ENCODE data around the gene FGF3. TPM values are rescaled to one million over a fixed set of nuclear protein-coding genes. Genes with fewer than 3 reads are reported as not detected.

The FGF3 gene
- total RNA-seq, 1 donor from 2014 or later, result not detected

GRCh38 chr11:69864686-69865661 is 45.8 kb upstream of the FGF3 start:
- no peak for TF ChIP-seq EZH2phosphoT487 (IDR thresholded peaks at IDR 0.05)
- TF ChIP-seq EZH2 (IDR thresholded peaks at IDR 0.05), result no peak
- TF ChIP-seq, protein P1, sequence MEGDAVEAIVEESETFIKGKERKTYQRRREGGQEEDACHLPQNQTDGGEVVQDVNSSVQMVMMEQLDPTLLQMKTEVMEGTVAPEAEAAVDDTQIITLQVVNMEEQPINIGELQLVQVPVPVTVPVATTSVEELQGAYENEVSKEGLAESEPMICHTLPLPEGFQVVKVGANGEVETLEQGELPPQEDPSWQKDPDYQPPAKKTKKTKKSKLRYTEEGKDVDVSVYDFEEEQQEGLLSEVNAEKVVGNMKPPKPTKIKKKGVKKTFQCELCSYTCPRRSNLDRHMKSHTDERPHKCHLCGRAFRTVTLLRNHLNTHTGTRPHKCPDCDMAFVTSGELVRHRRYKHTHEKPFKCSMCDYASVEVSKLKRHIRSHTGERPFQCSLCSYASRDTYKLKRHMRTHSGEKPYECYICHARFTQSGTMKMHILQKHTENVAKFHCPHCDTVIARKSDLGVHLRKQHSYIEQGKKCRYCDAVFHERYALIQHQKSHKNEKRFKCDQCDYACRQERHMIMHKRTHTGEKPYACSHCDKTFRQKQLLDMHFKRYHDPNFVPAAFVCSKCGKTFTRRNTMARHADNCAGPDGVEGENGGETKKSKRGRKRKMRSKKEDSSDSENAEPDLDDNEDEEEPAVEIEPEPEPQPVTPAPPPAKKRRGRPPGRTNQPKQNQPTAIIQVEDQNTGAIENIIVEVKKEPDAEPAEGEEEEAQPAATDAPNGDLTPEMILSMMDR (IDR thresholded peaks at IDR 0.05), result no peak
- no peak overlapping the region for H3K9ac ChIP-seq
- H3K27me3 ChIP-seq, result no peaks in the 10 kb centered on the region
- H3K4me3 ChIP-seq, result no peak overlapping the region
- H3K36me3 Mint-ChIP-seq, result no peaks in the 10 kb centered on the region
- no peaks in the 10 kb centered on the region for H3K9me3 Mint-ChIP-seq
- no peak overlapping the region for H3K4me3 Mint-ChIP-seq
- no peaks in the 10 kb centered on the region for H3K79me2 ChIP-seq (ENCODE audit: low read depth)
- no peak overlapping the region for H2AFZ ChIP-seq (replicated peaks)
- no peaks in the 10 kb centered on the region for H3K36me3 ChIP-seq
- no peaks in the 10 kb centered on the region for H4K20me1 ChIP-seq (ENCODE audit: low read depth)
- no peak overlapping the region for H3K27ac ChIP-seq
- H3K27ac Mint-ChIP-seq, result peak overlapping the region; percentile 87
- H3F3A ChIP-seq (ENCODE audit: low read depth), result peaks cover 14% of the 10 kb centered on the region
- H3K4me1 Mint-ChIP-seq, result peaks cover 52% of the 10 kb centered on the region
- no peak for DNase-seq (ENCODE audit: low spot score)
- no peaks in the 10 kb centered on the region for H3K9me3 ChIP-seq (ENCODE audit: low read depth)
- H3K4me1 ChIP-seq, result peaks cover 26% of the 10 kb centered on the region
- H3K4me2 ChIP-seq, result no peak overlapping the region
- peaks cover 18% of the 10 kb centered on the region for H3K27me3 Mint-ChIP-seq (ENCODE audit: insufficient read depth, low read depth)

GRCh38 chr11:69863544-69864200 is 44.5 kb upstream of the FGF3 start:
- TF ChIP-seq EZH2 (IDR thresholded peaks at IDR 0.05) (no peak), EZH2phosphoT487 (IDR thresholded peaks at IDR 0.05) (no peak)
- TF ChIP-seq, protein P1 (IDR thresholded peaks at IDR 0.05), result no peak
- Histone ChIP-seq H3K9ac (no peak overlapping the region), H3K79me2 (ENCODE audit: low read depth) (no peaks in the 10 kb centered on the region), H3K27me3 (no peaks in the 10 kb centered on the region), H3K9me3 (ENCODE audit: low read depth) (no peaks in the 10 kb centered on the region), H3F3A (ENCODE audit: low read depth) (peaks cover 12% of the 10 kb centered on the region), H2AFZ (replicated peaks) (no peak overlapping the region), H3K27ac (no peak overlapping the region), H3K36me3 (no peaks in the 10 kb centered on the region), H3K4me3 (no peak overlapping the region), H3K4me2 (no peak overlapping the region), H4K20me1 (ENCODE audit: low read depth) (no peaks in the 10 kb centered on the region), H3K4me1 (peaks cover 16% of the 10 kb centered on the region)
- H3K4me1 Mint-ChIP-seq, result peaks cover 39% of the 10 kb centered on the region
- no peaks in the 10 kb centered on the region for H3K36me3 Mint-ChIP-seq
- H3K4me3 Mint-ChIP-seq, result no peak overlapping the region
- H3K27me3 Mint-ChIP-seq (ENCODE audit: insufficient read depth, low read depth), result peaks cover 14% of the 10 kb centered on the region
- DNase-seq (ENCODE audit: low spot score), result no peak
- H3K9me3 Mint-ChIP-seq, result no peaks in the 10 kb centered on the region
- H3K27ac Mint-ChIP-seq, result peak overlapping the region; percentile 53

DNA sequence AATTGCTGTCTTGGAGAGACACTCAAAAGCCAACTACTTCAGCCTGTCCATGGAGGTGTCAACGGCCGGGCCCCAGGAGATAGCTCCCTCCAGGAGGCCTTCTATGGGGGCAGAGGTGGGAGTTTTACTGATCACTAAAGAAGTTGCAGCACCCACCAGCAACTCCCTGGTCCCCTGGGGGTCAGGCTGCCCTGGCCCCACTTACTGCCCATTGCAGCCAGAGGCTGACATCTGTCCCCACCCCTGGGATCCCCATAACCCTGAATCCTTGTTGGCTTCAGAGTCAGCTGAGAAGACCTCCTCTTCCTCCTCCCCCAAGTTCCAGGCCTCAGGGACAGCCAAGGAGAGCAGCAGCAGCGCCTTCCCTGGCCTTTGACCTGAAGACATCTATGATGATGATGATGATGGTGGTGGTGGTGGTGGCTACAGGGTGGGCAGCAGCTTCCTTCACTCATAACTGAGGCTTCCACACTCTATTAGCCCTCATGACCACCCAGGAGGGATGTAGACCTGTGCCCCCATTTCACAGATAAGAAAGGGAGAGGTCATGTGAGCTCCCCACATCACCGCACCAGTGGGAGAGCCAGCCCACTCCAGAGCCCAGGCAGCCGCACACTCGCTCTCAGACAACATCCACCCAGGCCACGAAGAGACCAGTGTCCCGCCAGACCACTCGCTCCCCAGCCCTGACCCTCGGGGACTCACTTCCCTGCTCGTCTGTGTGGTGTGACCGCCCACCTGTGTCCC is 43.8 kb upstream of the FGF3 start:
- Histone ChIP-seq H3K4me1 (peaks cover 9% of the 10 kb centered on the region), H2AFZ (replicated peaks) (no peak overlapping the region), H3K27ac (no peak overlapping the region), H3K4me2 (no peak overlapping the region), H4K20me1 (ENCODE audit: low read depth) (no peaks in the 10 kb centered on the region), H3K79me2 (ENCODE audit: low read depth) (no peaks in the 10 kb centered on the region), H3K4me3 (no peak overlapping the region), H3F3A (ENCODE audit: low read depth) (peaks cover 7% of the 10 kb centered on the region), H3K27me3 (no peaks in the 10 kb centered on the region), H3K36me3 (no peaks in the 10 kb centered on the region), H3K9me3 (ENCODE audit: low read depth) (no peaks in the 10 kb centered on the region), H3K9ac (no peak overlapping the region)
- H3K9me3 Mint-ChIP-seq, result no peaks in the 10 kb centered on the region
- no peak for DNase-seq (ENCODE audit: low spot score)
- TF ChIP-seq, protein P1 (IDR thresholded peaks at IDR 0.05), result no peak
- no peak for TF ChIP-seq EZH2 (IDR thresholded peaks at IDR 0.05)
- no peak overlapping the region for H3K4me3 Mint-ChIP-seq
- H3K4me1 Mint-ChIP-seq, result peaks cover 33% of the 10 kb centered on the region
- H3K27me3 Mint-ChIP-seq (ENCODE audit: insufficient read depth, low read depth), result peaks cover 12% of the 10 kb centered on the region
- no peaks in the 10 kb centered on the region for H3K36me3 Mint-ChIP-seq
- peak overlapping the region; percentile 53 for H3K27ac Mint-ChIP-seq

All from neural progenitor cell (in vitro differentiated cells).